Type B pancreatic cell (in vitro differentiated cells): ENCODE data around the gene ASCC3. TPM values are rescaled to one million over a fixed set of nuclear protein-coding genes. Genes with fewer than 3 reads are reported as not detected.

Experiments used
- DNase-seq: peaks from one replicate; pipeline ENCODE4 v3.0.0; 2021; ENCODE audit warnings: mixed read lengths; ENCODE audit not compliant: unreplicated experiment; ENCODE audit errors: extremely low spot score
- H3K27ac Mint-ChIP-seq: 2 replicates; pipeline ENCODE4 v1.8.0; 2021; ENCODE audit warnings: mild to moderate bottlenecking, mixed read lengths
- H3K27me3 Mint-ChIP-seq: 2 replicates; pipeline ENCODE4 v1.8.0; 2021; ENCODE audit warnings: mixed read lengths
- H3K36me3 Mint-ChIP-seq: 2 replicates; pipeline ENCODE4 v1.8.0; 2021; ENCODE audit warnings: mixed read lengths
- H3K4me1 Mint-ChIP-seq: one replicate; pipeline ENCODE4 v1.8.0; 2021; ENCODE audit warnings: mixed read lengths; ENCODE audit not compliant: unreplicated experiment
- H3K4me3 Mint-ChIP-seq: 2 replicates; pipeline ENCODE4 v1.8.0; 2021; ENCODE audit warnings: mild to moderate bottlenecking, mixed read lengths
- H3K9me3 Mint-ChIP-seq: 2 replicates; pipeline ENCODE4 v1.8.0; 2021; ENCODE audit warnings: mixed read lengths
- CTCF ChIP-seq: fragments of 200-600 bp; sonication (generic); conservative IDR thresholded peaks from 2 replicates; pipeline ENCODE4 v1.5.0; 2021; ENCODE audit warnings: antibody characterized with exemption, mild to moderate bottlenecking
- total RNA-seq: library from RNA; stranded (reverse); gene quantifications from 2 replicates; pipeline ENCODE4 v1.2.1, GENCODE V29; 2021; ENCODE audit warnings: low replicate concordance

ASCC3 gene
- total RNA-seq, 1 donor from 2014 or later: 51.2 TPM

DNA sequence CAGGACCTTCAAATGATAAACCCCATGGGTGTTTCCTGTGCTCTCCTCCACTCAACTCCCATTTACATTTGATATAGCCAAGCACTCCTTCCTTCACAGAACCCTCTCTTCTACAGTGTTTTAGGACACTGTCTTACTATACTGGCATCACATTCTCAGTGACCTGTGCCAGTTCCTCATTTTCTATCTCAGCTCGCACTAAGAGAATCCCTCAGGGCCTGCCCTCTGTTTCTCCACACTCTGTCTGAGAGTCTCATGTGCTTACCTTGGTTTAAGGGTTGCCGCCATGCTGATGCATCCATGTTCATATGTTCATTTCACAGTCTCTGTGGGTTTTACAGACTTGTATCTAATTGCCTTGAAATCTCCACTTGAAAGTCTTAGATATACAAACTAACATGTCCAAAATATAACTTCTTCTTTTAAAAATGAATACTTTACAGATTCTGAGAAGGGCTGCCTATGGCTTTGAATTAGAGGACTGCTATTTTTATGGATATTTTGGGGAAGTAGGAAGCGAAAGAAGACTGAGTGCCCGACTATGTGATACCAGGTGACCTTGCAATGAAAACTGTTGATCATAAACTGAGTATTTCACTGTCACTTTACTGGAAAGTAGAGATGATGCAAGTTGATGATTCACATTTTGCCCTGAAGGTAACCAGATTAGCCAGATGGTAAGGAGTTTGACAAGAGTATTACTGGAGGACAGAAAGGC, 263.3 kb downstream of the ASCC3 start:
- no peak for TF ChIP-seq CTCF
- Mint-ChIP-seq H3K36me3 (peaks cover 29% of the 10 kb centered on the region), H3K27ac (no peak overlapping the region), H3K9me3 (no peaks in the 10 kb centered on the region), H3K27me3 (no peaks in the 10 kb centered on the region), H3K4me1 (no peaks in the 10 kb centered on the region), H3K4me3 (no peak overlapping the region)
- no peak for DNase-seq

DNA sequence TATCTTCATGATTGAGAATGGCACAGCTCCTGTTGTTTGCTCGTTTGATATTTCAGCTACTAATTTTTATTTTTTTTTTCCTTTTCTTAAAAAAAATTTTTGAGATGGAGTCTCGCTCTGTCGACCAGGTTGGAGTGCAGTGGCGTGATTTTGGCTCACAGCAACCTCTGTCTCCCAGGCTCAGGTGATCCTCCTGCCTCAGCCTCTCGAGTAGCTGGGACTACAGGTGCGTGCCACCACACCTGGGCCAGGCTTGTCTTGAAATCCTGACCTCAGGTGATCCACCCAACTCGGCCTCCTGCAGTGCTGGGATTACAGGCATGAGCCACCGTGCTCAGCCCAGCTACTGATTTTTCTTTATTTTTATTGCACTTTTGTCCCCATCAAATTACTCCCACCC, 266.2 kb downstream of the ASCC3 start:
- no peak for TF ChIP-seq CTCF

DNA sequence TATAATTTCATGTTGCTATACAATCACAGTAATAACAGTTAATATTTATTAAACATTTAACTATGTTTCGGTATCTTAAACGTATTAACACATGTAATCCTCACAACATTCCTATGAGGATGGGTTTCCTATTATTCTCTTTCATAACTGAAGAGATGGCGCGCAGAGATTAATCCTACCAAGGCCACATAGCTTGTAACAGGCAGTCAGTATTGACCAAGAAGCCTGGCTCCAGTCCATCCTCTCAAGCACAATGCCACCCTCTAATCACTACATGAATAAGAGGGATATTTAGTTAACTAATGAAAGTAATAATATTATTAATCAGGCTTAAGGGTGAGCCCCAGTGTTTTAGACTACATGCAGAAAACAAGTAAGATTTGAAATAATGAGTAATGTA, 266.7 kb downstream of the ASCC3 start:
- H3K4me1 Mint-ChIP-seq: no peaks in the 10 kb centered on the region
- no peak overlapping the region for H3K4me3 Mint-ChIP-seq
- H3K27ac Mint-ChIP-seq: no peak overlapping the region
- TF ChIP-seq CTCF: no peak
- H3K27me3 Mint-ChIP-seq: no peaks in the 10 kb centered on the region
- no peak for DNase-seq
- no peaks in the 10 kb centered on the region for H3K9me3 Mint-ChIP-seq
- H3K36me3 Mint-ChIP-seq: peaks cover 12% of the 10 kb centered on the region

More for the DNA sequence above, 266.2 kb downstream of the ASCC3 start:
- no peak overlapping the region for H3K4me3 Mint-ChIP-seq
- no peak overlapping the region for H3K27ac Mint-ChIP-seq
- no peaks in the 10 kb centered on the region for H3K4me1 Mint-ChIP-seq
- peaks cover 16% of the 10 kb centered on the region for H3K36me3 Mint-ChIP-seq
- no peaks in the 10 kb centered on the region for H3K9me3 Mint-ChIP-seq
- no peak for DNase-seq
- no peaks in the 10 kb centered on the region for H3K27me3 Mint-ChIP-seq

DNA sequence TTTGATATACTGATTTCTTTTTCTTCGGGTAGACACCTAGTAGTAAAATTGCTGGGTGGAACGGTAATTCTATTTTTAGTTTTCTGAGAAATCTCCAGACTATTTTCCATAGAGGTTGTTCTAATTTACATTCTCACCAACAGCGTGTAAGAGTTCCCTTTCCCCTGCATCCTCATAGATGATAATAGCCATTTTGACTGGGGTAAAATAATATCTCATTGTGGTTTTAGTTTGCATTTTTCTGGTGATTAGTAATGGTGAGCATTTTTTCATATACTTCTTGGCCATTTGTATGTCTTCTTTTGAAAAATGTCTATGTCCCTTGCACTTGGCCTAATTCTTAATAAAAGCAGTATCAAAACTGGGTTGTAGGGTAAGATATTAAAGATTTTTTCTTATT, 267.5 kb downstream of the ASCC3 start:
- no peak for TF ChIP-seq CTCF
- peaks cover 12% of the 10 kb centered on the region for H3K36me3 Mint-ChIP-seq
- H3K27ac Mint-ChIP-seq: no peak overlapping the region
- no peak for DNase-seq
- no peaks in the 10 kb centered on the region for H3K4me1 Mint-ChIP-seq
- H3K4me3 Mint-ChIP-seq: no peak overlapping the region
- no peaks in the 10 kb centered on the region for H3K27me3 Mint-ChIP-seq
- H3K9me3 Mint-ChIP-seq: no peaks in the 10 kb centered on the region

DNA sequence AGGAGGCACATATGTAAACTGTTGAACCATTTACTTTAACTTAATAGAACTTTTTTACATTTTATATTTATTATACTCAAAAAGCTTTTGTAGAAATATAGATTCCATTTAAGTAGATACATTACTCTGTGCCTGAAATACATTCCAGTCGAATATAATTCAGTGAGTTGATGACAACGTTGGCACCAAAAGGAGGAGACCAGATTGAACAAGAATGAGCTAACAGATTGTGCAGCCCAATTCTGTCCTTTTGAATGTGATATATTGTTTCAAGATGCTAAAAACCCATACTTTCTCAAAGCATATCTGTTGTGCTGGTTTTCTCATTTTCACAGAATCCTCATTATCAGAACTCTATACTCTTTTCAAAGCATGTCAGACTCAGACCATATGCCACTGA, 269.0 kb downstream of the ASCC3 start:
- DNase-seq: no peak
- Mint-ChIP-seq H3K27ac (no peak overlapping the region), H3K36me3 (peaks cover 4% of the 10 kb centered on the region), H3K27me3 (no peaks in the 10 kb centered on the region), H3K4me3 (no peak overlapping the region), H3K4me1 (no peaks in the 10 kb centered on the region), H3K9me3 (no peaks in the 10 kb centered on the region)
- no peak for TF ChIP-seq CTCF
